HG03139 (cell line): Measurements from ENCODE around the gene TPK1.
A peak's percentile ranks its signal among the peaks of the same experiment; 100 is the strongest.
"Not testable (repeated sequence)": the region's sequence is repeated elsewhere in the genome, so short reads cannot be mapped to it uniquely, and the experiment has no call there.

Experiments
- ATAC-seq: cut with Tn5 transposase; IDR thresholded peaks from one replicate; pipeline ENCODE4 v1.9.1; 2021; ENCODE audit not compliant: unreplicated experiment

The TPK1 gene

DNA sequence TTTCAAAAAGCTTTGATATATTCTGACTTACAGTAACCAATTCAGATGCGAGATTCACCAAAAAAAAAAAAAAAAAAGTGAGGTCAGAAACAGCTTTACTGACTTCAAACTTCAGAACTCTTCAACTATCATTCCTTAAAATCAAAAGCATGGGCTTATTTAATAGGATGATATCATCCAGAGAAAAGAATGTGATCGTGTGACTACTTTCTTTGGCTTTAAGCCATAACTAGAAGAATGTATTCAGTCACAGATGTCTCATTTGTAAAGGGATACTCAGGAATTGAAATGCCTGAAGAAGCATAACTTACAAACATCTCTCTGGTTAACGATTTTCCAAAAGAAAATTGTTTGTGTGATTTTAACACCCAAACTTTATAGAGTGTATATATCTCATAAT, 11.5 kb downstream of the TPK1 start:
- ATAC-seq: no peak

DNA sequence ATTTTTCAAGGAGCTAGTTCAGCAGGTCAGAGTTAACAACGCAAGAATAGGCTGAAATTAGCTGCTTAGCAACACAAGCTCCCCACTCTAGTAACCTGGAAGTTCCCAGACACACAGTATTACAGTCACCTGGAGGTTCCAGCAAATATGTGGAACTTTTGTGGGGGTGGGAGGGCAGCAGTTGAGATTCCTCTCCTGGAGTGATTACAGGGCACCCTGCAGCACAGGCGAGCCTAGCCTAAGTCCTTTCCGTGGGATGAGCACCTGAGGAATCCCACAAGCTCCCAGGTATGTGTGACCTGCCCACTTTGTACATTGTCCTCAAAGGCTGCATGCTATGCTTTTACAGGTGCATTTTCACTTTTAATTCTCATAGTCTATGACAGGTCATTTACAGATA, 13.6 kb downstream of the TPK1 start:
- ATAC-seq: no peak

DNA sequence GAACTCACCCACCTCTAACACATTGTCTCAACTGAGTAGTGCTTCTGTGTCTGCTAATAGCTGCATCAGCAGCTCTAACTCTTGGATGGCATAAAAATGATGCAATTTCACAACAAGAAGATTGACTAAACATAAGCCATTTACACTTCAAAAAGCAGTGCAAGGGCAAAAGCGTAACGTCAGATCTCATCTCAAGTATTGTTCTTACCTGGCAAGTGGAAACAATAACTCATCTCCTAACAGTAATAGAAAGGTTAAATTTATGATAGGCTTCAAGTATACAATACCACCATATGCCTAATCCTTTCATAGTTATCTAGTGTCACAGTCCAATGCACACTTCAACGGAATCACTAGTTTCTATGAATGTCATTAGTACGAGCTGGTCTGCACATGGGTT, 14.8 kb downstream of the TPK1 start:
- ATAC-seq: peak; percentile 57

DNA sequence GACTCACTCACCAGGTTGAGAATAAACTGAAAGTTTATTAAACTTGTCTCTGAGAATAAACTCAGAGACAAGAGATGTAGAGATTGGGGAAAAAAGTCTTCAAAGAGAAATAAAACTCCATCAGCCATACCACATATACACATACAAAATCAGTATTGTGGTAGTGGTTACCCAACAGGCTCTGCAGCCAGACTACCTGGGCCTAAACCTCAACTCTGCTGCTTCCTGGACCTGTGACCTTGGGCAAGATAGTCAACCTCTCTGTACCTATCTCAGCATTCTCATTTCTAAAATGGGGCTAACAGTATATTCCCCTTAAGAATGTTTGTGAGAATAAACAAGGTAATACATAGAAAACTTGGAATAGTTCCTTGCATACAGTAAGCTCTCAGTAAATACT, 15.3 kb downstream of the TPK1 start:
- no peak for ATAC-seq

DNA sequence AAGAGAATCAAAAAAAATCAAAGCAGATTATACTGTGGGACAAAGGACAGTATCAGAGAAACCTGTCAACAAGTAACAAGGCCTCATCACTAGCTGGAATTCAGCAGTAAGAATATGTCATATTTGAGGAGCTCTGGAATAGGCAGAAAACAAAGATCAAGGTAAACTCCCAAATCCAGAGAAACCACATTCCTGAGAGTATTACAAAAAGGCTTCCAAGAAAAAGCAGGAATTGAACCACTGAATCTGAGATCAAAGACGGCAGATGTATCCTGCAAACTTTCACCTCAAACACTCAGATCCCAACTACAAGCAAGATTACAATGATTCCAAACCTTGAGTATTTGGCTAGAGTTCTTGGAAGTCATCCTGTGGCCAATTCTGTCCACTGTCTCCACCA, 16.3 kb downstream of the TPK1 start:
- no peak for ATAC-seq

DNA sequence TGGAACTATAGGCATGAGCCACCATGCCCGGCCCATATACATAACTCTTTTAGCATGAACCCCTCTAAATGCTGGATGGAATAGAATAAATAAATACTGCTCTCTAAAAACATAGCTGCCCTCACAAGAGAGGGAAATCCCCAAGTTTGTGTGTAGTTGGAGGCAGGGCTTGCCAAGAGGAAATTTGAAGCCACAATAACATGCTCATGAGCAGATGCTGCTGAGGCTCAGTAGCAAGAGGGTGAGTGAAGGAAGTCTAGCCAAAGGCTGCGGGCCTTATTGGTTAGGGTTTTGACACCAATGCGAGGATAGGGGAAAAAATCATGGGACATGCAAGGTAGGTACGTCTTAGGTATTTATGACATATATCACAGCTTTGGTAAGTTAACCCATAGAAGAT, 17.3 kb downstream of the TPK1 start:
- ATAC-seq: peak; percentile 57

DNA sequence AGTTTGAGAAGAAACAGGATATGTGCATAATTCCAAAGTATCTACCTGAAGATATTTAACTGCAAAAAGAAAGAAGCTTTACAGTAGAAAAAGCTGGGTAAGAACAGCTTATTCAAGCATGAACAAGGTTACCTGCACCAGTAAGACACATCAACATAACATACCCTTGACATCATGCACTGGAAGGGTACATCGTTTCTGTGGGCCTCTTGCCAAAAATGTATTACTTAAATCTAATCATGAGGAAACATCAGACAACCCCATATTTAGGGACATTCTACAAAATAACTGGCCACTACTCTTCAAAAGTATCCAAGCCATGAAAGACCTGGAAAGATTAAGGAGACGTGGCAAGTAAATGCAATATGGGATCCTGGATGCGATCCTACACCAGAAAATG, 18.9 kb downstream of the TPK1 start:
- ATAC-seq: no peak

DNA sequence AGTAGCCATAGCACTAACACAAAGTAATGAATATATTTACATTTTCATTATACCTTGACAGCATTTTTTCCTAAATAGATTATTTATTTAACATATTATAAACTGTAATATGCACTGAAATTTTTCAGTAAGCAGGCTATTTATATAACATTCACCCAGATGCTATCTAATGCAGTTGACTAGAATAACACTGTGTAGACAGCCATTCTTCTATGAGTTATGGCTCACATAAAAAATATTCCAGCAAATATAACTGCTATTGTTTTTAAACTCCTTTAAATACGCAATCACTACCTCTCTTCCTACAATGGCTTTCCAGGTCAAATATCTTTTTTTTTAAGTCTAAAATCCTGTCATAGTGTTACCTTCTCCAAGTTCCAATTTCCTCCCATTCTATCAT, 21.6 kb downstream of the TPK1 start:
- ATAC-seq: no peak

DNA sequence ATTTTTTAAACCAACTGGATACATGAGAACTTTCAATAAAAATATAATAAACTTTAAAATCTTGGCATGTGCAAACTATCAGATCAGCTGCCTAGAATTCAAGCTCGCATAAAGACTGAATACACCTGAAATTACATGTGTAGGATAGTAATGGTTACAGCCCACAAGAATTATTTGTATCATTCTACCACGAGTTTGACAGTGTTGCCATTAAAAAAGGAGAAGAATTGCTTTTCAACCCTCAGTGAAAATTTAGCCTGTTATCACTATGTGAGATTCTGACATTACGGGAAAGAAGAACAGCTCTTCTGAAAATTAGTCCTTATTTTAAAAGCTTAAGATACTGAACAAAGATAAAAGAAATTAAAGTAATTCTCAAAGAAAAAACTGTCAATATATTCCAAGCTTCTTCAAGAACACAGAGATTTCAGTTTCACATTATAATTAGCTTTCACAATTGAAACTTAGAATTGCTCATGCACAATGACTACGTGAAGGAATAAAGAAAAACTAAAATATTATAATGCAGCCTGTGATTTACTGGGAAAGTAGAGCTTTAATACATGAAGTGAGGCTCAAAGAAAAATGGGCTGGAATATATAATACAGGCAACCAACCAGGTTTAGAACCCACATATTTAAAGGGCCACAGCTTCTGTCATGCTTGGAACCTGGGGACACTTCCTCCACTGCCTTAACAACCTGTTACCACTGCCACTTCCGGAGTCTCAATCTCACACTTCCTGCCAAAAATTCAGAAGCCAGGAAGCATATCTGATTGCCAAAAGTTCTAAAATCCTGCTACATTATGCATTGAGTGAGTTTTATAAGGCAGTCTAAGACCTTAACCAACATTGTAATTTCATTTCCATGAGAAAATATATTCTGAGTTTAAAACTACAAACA, 23.2 kb downstream of the TPK1 start:
- peak; percentile 97 for ATAC-seq

DNA sequence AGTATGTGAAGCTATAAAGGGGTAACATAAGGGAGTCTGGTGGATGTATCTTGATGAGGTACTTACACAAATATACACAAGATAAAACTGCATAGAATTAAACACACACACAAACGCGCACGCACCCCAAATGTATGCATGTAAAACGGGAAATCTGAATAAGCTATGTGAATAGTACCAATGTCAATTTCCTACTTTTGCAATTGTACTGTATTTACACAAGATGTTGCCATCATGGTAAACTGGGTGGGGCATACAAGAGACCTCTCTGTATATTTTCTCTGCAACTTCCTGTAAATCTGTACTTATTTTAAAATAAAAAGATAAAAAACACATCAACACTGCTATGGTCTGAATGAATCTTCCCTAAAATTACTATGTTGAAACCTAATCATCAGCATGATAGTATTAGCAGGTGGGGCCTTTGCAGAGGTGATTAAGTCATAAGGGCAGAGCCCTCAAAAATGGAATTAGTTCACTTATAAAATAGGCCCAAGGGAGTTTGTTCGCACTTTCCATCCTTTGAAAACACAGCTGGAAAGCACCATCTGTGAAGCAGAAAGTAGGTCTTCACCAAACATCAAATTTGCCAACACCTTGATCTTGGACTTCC, 30.1 kb downstream of the TPK1 start:
- ATAC-seq: no peak

DNA sequence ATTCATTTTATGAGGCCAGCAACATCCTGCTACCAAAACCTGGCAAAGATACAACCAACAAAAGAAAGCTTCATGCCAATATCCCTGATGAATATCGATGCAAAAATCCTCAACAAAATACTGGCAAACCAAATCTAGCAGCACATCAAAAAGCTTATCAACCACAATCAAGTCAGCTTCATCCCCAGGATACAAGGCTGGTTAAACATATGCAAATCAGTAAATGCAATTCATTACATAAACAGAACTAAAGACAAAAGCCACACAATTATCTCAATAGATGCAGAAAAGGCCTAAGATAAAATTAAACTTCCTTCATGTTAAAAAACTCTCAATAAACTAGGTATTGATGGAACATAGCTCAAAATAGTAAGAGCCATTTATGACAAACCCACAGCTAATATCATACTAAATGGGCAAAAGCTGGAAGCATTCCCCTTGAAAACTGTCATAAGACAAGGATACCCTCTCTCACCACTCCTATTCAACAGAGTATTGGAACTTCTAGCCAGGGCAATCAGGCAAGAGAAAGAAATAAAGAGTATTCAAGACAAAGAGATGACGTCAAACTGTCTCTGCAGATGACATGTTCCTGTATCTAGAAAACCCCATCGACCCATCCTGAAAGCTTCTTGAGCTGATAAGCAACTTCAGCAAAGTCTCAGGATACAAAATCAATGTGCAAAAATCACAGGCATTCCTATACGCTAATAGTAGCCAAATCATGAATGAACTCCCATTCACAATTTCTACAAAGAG, 35.0 kb downstream of the TPK1 start:
- ATAC-seq: not testable (repeated sequence)

DNA sequence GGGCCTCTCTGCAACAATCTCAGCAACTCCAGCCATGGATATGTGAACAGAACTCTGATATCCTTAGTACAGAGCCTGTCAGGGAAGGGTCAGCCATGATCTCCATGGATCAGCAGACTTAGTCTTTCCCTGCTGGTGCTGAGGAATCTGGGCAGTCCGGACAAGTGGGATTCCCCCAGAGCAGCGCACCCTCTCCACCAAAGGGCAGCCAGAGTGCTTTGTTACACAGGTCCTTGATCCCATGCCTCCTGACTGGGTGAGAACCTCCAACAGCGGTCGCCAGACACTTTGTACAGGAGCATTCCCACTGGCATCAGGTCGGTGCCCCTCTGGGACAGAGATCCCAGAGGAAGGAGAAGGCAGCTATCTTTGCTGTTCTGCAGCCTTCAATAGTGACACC, 38.9 kb downstream of the TPK1 start:
- ATAC-seq: no peak

DNA sequence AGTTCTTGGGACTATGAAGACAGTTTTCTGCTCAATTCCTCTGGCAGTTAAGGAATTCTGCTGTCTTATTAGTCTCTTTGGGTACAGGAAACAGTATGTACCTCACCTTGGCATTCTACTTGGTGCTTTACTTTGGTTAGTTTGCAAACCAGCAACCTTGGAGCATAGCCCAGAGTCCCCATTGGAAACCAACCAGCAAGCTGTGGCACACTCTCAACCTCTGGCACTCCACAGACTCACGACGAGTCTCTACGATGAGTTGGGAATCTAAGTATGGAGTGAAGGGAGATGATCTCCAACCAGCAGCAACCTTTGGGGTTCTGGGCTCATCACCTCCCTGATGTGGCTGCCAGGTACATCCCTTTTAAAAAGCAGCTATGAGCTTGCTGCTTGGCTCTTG, 43.8 kb downstream of the TPK1 start:
- ATAC-seq: no peak

DNA sequence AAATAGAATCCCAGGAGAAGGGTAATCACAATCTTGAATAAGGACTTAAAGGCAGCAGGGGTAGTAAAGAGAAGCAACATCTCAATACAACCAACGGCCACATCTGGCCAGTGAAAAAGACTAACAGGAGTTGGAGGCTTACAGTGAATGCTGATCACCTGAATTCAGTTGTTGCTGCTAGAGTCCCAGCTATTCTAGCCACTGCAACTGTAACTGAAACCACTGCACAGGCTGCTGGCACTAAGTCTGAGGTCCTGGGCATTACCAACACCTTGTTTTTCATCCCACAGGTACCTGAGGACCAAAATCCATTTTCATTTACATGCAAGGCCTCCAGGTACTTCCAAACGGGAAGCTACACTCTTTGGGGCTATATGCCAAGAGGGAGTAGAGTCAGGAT, 44.4 kb downstream of the TPK1 start:
- no peak for ATAC-seq

DNA sequence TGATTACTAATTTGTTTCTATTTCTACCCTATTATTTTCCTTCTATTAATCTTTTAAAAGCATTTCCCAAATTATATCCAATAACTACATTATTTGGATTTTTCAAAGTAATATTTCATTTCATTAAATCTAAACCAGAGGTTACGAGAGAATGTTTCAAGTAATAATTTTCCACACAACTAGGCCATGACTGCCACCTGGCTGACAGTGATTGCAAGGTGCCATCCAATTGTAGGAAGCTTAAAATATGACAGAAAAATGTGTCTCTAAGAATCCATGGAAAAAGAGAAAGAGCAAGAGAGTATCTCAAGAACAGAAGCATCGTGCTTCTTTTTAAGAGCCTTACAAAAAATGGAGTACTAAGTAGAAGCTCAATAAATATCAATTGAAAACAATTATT, 48.7 kb downstream of the TPK1 start:
- ATAC-seq: no peak

DNA sequence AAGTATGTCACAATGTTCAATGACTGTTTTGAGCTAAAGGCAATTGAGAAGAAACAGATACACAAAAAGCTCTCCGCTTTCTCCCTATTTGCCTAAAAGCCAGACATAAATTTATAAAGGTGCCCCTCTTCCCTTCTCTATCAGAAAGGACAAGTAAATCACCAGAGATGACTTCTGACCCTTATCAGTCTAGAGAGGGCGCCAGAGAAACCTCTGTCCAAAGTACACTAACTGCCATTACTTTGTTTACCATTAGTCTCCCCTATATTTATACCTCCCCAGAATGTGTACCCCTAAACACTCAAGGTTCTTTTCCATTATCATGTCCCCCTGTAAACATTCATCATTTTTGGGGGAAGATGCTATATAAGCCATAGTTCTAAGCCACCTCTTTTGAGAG, 49.3 kb downstream of the TPK1 start:
- ATAC-seq: no peak

DNA sequence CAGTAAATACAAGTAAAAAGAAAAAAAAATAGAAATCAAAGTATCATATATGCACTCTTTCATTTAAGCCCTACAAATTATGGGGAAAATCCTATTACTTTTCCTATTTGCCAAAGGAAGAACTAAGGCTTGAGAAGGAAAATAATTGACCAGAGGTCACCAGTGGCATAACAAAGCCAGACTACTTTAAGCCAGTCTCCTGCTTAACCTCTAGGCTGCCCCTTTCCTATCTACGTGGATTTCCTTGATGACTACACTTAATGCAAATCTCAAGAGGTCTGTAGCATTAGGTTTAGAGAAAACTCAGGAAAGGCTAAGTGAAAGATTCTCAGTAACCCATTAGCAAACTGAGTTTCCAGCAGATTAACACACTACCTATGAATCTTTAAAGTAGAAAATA, 49.8 kb downstream of the TPK1 start:
- no peak for ATAC-seq

DNA sequence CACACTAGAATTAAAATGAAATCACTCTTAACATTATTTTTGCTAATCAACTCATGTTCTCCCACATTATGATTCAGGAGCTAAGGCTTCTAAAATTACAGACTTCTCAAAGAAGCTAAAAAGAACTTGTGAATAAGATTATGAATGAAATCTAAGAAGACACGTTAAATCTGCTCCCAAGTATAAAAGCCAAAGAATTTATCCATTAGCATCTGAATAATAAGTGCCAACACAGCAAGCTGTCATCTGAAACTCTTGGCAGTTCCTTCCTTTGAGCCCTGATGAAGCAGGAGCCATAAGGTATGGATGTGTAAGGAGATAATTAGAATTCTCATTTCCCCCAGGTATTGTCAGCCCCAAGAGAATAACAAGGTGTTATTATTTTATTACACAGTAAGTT, 50.3 kb downstream of the TPK1 start:
- no peak for ATAC-seq

DNA sequence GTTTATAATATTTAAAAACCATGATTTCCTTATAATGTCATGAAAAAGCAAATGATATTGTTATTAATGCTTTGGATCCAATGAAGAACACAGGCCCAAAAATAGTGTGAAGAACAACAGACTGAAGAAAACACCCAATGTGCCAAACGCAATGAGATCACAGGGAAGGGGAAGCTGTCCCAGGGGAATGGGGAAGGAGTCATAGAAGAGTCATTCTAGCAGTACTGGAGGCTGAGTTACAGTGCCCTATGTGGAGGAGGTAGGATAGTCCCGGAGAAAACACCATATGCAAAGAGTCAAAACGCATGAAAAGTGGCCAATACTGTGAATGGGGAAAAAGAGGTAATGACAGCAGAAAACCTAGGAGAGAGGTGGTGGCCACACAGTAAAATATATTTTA, 50.9 kb downstream of the TPK1 start:
- no peak for ATAC-seq

DNA sequence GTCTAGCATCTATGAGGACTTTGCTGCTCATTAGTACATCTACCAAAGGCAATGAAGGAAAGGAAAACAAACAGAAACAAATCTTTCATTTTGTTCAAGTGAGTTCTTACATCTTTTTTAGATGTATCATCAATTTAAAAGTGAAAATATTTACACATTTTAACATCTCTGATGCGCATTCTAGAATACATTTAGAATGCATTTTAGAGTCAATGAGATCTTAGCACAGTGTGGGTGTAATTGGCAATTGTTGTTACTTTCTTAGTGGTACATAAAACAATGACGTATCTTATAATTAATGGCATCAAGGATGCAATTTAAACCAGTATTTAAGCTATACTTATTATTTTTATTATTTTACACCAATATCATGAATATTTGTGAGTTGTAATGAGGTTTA, 51.4 kb downstream of the TPK1 start:
- ATAC-seq: no peak

DNA sequence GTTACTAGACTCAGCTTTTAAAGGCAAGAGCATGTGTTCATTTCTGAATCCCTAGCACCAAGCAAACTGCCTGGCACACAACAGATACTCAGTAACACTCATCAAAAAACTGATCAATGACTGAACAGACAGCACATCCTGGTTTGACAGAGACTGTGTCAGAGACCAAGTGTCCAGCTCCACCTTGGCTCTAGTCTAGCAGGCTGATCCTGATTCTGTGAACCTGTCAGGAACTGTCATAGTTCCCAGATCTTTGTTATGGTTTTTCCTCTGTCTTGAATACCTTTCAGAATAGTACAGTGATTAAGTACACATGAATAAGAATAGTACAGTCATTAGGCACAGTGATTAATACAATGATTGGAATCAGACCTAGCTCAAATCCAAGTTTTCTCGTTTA, 53.0 kb downstream of the TPK1 start:
- no peak for ATAC-seq

DNA sequence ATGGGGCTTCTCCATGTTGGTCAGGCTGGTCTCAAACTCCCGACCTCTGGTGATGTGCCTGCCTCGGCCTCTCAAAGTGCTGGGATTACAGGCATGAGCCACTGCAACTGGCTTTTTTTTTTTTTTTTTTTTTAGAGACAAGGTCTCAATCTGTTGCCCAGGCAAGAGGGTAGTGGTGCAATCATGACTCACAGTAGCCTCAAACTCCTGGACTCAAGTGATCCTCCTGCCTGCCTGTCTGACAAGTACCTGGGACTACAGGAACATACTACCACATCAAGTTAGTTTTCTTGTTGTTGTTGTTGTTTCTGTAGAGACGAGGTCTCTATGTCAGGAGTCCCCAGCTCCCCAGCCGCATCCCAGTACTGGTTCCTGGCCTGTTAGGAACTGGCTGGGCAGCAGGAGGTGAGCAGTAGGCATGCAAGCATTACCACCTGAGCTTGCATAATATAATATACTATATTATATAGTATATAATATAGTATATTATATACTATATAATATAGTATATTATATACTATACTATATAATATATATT, 55.7 kb downstream of the TPK1 start:
- no peak for ATAC-seq
